GM19099 (cell line): ENCODE data around the gene CEP43.

Experiments
- POLR2A ChIP-seq: IDR thresholded peaks from 3 replicates; pipeline ENCODE4 v1.6.1; 2011; ENCODE audit warnings: low read depth; ENCODE audit not compliant: insufficient read length; ENCODE audit errors: extremely low read depth

CEP43 gene

GRCh38 chr6:166957087-166957804 is 42.0 kb upstream of the CEP43 start:
- TF ChIP-seq POLR2A, result peak; percentile 23

GRCh38 chr6:166957805-166958076 is 41.5 kb upstream of the CEP43 start:
- no peak for TF ChIP-seq POLR2A

DNA sequence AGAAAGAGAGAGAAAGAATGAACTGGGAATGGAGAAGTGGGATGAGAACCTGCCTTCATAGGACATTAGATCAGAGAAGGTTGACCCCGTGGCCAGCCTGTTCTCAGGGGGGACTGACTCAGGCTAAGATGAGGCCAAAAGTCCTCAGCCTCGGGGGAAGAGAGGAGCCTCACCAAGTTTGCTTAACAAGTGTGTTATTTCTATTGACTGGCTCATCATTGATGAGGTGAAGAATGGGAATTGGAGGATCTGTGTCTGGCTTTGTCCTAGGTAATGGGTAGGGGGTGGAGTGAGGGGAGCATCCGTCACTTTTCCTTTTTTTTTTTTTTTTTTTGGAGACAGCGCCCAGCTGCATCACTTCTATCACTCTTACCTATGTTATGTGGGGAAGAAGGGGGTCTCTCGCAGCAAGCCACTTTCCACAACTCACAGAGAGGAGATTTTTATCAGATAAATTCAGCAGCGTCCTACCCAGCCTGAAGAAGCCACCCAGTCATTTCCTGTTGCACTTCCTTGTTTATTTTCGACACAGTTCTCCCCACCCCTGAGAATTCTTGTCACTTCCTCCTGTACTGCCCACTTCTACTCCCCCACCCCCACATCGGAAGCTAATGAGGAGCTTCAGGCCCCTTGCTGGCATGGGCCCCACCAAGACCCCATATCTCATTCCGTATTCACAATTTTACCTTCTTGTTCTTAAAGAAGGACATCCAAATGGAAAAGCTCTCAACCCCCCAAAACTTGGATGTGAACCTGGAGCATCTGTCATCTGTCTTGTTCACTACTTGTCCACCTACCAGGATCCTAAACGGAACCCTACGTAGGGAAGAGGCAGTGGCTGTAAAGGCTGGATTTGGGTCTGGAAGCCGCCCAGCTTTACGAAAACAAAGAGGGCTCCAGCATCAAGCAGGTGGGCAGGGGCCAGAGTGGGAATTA is 40.0 kb upstream of the CEP43 start:
- TF ChIP-seq POLR2A, result peak; percentile 44

GRCh38 chr6:166959911-166960608 is 39.1 kb upstream of the CEP43 start:
- TF ChIP-seq POLR2A, result no peak

GRCh38 chr6:166960609-166960978 is 38.6 kb upstream of the CEP43 start:
- no peak for TF ChIP-seq POLR2A

DNA sequence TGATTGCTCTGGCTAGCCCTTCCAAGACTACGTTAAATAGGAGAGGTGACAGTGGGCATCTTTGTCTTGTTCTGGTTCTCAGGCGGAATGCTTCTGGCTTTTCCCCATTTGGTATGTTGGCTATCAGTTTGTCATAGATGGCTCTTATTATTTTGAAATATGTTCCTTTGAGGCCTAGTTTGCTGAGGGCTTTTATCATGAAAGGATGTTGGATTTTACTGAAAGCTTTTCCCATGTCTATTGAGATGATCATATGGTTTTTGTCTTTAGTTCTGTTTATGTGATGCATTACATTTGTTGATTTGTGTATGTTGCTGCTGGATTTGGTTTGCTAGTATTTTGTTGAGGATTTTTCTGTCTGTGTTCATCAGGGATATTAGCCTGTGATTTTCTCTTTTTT is 32.9 kb upstream of the CEP43 start:
- no peak for TF ChIP-seq POLR2A

- no peak for TF ChIP-seq POLR2A
Observed at GRCh38 chr6:166969390-166970002, 29.7 kb upstream of the CEP43 start.

GRCh38 chr6:166970091-166970490 is 29.1 kb upstream of the CEP43 start:
- TF ChIP-seq POLR2A, result no peak

DNA sequence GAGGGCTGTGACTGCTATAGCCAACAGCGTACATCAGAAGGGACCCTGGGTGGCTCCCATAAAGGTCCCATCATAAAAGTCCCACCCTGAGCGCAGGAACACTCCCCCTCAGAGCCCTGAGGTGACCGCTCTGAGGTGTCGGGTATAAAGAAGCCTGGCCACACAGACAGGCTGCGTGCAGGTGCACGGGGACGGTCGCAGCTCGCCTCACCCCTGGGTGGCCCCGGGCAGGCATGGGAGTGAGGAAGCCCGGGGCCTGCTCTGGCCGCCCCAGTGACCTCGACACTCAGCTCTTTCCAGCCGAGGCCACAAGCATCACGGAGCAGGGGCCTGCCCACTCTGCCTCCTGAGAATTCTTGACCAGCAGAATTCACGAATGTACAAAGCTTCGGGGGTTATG is 28.4 kb upstream of the CEP43 start:
- no peak for TF ChIP-seq POLR2A

- TF ChIP-seq POLR2A, result no peak
Observed at GRCh38 chr6:166971271-166971670, 27.9 kb upstream of the CEP43 start.

- no peak for TF ChIP-seq POLR2A
Observed at GRCh38 chr6:166972101-166972500, 27.1 kb upstream of the CEP43 start.

- TF ChIP-seq POLR2A, result no peak
Observed at GRCh38 chr6:166976636-166977035, 22.6 kb upstream of the CEP43 start.

DNA sequence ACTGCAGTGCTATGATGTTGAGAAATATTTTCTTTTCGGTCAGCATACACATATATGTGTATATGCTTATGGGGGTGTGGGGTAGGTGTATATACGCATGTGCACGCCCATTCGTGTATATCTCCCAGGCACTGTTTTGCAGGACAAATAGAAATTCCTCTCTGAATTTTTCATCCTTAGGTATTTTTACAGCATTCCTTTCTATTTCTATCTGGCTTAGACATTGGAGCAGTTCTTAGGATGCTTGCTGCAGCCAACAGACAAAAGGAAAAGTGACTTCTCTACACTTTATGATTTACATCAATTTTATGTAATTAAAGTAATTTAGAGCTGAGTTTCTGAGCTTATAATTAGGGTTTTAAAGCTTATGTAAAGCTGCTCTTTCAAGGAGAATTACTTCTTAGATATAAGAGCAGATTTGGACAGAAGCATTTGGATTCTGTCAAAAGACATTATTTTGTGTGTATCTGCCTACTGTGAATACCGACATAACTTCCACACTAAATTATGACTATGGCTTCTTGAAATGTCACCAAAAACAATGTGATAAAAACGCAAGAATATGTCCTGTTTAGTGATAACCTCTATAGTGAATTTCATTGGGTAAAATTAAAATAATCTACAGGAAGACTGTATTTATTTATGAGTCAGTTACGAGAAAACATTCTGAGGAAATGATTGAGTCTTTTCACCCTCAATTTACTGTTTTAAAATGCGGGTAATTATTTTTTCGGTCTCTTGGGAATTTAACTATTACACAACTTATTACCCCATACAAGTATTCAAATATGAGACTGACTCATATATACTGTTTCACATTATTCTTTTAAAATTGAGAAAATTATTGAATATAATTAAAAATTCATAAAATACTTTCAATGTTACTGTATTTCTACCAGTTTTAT is 21.3 kb upstream of the CEP43 start:
- TF ChIP-seq POLR2A, result no peak

GRCh38 chr6:166980738-166981137 is 18.5 kb upstream of the CEP43 start:
- no peak for TF ChIP-seq POLR2A
